Measurements from ENCODE around the gene TNFRSF19.

TNFRSF19 gene

DNA sequence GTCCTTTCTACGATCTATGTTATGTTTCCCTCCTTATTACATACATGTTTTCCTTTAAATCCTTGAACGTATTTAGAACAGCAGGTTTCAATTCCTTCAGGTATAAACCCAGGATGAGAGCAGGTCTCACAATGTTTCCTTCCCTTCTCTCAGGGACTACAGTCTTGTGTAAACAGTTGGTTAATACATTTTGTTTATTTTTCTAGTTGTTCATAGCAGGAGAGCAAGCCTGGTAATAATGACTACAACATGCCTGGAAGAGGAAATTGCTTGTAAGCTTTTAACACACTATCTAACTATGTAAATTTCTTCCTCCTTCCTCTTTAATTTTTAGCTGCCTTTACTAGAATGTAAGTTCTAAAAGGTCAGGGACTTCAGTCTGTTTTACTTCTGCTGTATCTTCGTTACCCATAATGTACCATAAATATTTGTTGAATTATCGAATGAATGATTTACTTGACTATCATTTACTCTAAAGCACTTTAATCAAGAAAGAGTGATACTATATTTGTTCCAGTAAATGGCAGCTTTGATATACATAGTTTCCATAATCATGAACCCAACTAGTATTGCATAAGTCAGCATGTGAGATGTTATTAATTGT lies 28.9 kb upstream of the TNFRSF19 start:
- Histone ChIP-seq H4K8ac (ENCODE audit: low read depth, low read length) (no peak overlapping the region), H3K4me1 (ENCODE audit: control insufficient read depth in 1 of 2, insufficient read depth in 2 of 2, low read length in 2 of 2) (no peaks in the 10 kb centered on the region), H4K91ac (ENCODE audit: low read depth, low read length) (no peak overlapping the region), H3K4me2 (ENCODE audit: low read length) (no peak overlapping the region), H3K27me3 (ENCODE audit: insufficient read depth, low read length) (no peaks in the 10 kb centered on the region), H3K18ac (ENCODE audit: low read length) (no peak overlapping the region), H4K12ac (ENCODE audit: low read depth, low read length) (no peak overlapping the region), H3K4me3 (ENCODE audit: low read depth, low read length) (no peak overlapping the region), H3K4ac (ENCODE audit: low read depth, low read length) (no peak overlapping the region), H3K79me1 (ENCODE audit: low read length) (no peaks in the 10 kb centered on the region), H2BK12ac (ENCODE audit: low read length) (no peak overlapping the region), H3K79me2 (ENCODE audit: control insufficient read depth, insufficient read depth, low read length, poor library complexity) (no peaks in the 10 kb centered on the region), H2AFZ (ENCODE audit: insufficient read depth, low read length, poor library complexity) (no peak overlapping the region), H3K14ac (ENCODE audit: low read length) (no peak overlapping the region), H2BK120ac (ENCODE audit: insufficient read depth, low read length, poor library complexity) (no peak overlapping the region), H3K27ac (ENCODE audit: low read depth, low read length) (no peak overlapping the region), H2AK5ac (ENCODE audit: low read length) (no peak overlapping the region), H3K23ac (ENCODE audit: low read length) (no peak overlapping the region), H3K36me3 (ENCODE audit: control insufficient read depth in 1 of 2, insufficient read depth in 2 of 2, low read length in 2 of 2) (no peaks in the 10 kb centered on the region), H2BK5ac (ENCODE audit: low read depth, low read length, poor library complexity) (no peak overlapping the region), H3K9me3 (ENCODE audit: insufficient read depth, low read depth, low read length) (no peaks in the 10 kb centered on the region), H3K9ac (ENCODE audit: low read length) (no peak overlapping the region)
- WGBS (ENCODE audit: extremely low coverage, insufficient coverage, insufficient read length) = no CpG with 5 or more reads among the region's 4 CpGs
- DNase-seq = no peak

- Histone ChIP-seq H3K79me2 (ENCODE audit: control insufficient read depth, insufficient read depth, low read length, poor library complexity) (no peaks in the 10 kb centered on the region), H3K79me1 (ENCODE audit: low read length) (peaks cover 5% of the 10 kb centered on the region), H3K27me3 (ENCODE audit: insufficient read depth, low read length) (no peaks in the 10 kb centered on the region), H3K4me1 (ENCODE audit: control insufficient read depth in 1 of 2, insufficient read depth in 2 of 2, low read length in 2 of 2) (peaks cover 0 to 4% of the 10 kb centered on the region in 2 experiments), H2BK5ac (ENCODE audit: low read depth, low read length, poor library complexity) (no peak overlapping the region), H3K18ac (ENCODE audit: low read length) (no peak overlapping the region), H2BK12ac (ENCODE audit: low read length) (no peak overlapping the region), H3K9ac (ENCODE audit: low read length) (no peak overlapping the region), H3K36me3 (ENCODE audit: control insufficient read depth in 1 of 2, insufficient read depth in 2 of 2, low read length in 2 of 2) (no peaks in the 10 kb centered on the region), H3K9me3 (ENCODE audit: insufficient read depth, low read depth, low read length) (no peaks in the 10 kb centered on the region), H4K91ac (ENCODE audit: low read depth, low read length) (peak overlapping the region; percentile 20), H3K14ac (ENCODE audit: low read length) (no peak overlapping the region), H2AFZ (ENCODE audit: insufficient read depth, low read length, poor library complexity) (no peak overlapping the region), H3K4ac (ENCODE audit: low read depth, low read length) (no peak overlapping the region), H2BK120ac (ENCODE audit: insufficient read depth, low read length, poor library complexity) (no peak overlapping the region), H2AK5ac (ENCODE audit: low read length) (no peak overlapping the region), H3K4me2 (ENCODE audit: low read length) (no peak overlapping the region), H4K12ac (ENCODE audit: low read depth, low read length) (no peak overlapping the region), H3K27ac (ENCODE audit: low read depth, low read length) (no peak overlapping the region), H4K8ac (ENCODE audit: low read depth, low read length) (no peak overlapping the region), H3K23ac (ENCODE audit: low read length) (no peak overlapping the region), H3K4me3 (ENCODE audit: low read depth, low read length) (no peak overlapping the region)
- no CpG with 5 or more reads among the region's 4 CpGs for WGBS (ENCODE audit: extremely low coverage, insufficient coverage, insufficient read length)
- DNase-seq = no peak
Observed at GRCh38 chr13:23544668-23545067, 25.5 kb upstream of the TNFRSF19 start.

- no CpG with 5 or more reads among the region's 31 CpGs for WGBS (ENCODE audit: extremely low coverage, insufficient coverage, insufficient read length)
- Histone ChIP-seq H3K27me3 (ENCODE audit: insufficient read depth, low read length) (no peaks in the 10 kb centered on the region), H2BK12ac (ENCODE audit: low read length) (peak overlapping the region; percentile 0), H3K4me1 (ENCODE audit: control insufficient read depth in 1 of 2, insufficient read depth in 2 of 2, low read length in 2 of 2) (peaks cover 6 to 10% of the 10 kb centered on the region in 2 experiments), H2AFZ (ENCODE audit: insufficient read depth, low read length, poor library complexity) (peak overlapping the region; percentile 61), H3K36me3 (ENCODE audit: control insufficient read depth in 1 of 2, insufficient read depth in 2 of 2, low read length in 2 of 2) (no peaks in the 10 kb centered on the region), H3K4ac (ENCODE audit: low read depth, low read length) (peak overlapping the region; percentile 11), H2BK120ac (ENCODE audit: insufficient read depth, low read length, poor library complexity) (peak overlapping the region; percentile 16), H3K4me3 (ENCODE audit: low read depth, low read length) (peak overlapping the region; percentile 62), H4K12ac (ENCODE audit: low read depth, low read length) (peak overlapping the region; percentile 63), H3K4me2 (ENCODE audit: low read length) (peak overlapping the region; percentile 69), H3K27ac (ENCODE audit: low read depth, low read length) (peak overlapping the region; percentile 1), H3K23ac (ENCODE audit: low read length) (no peak overlapping the region), H3K14ac (ENCODE audit: low read length) (peak overlapping the region; percentile 43), H2AK5ac (ENCODE audit: low read length) (no peak overlapping the region), H3K9me3 (ENCODE audit: insufficient read depth, low read depth, low read length) (no peaks in the 10 kb centered on the region), H3K18ac (ENCODE audit: low read length) (peak overlapping the region; percentile 2), H4K8ac (ENCODE audit: low read depth, low read length) (peak overlapping the region; percentile 43), H4K91ac (ENCODE audit: low read depth, low read length) (peak overlapping the region; percentile 53), H3K79me1 (ENCODE audit: low read length) (peaks cover 9% of the 10 kb centered on the region), H2BK5ac (ENCODE audit: low read depth, low read length, poor library complexity) (peak overlapping the region; percentile 67), H3K79me2 (ENCODE audit: control insufficient read depth, insufficient read depth, low read length, poor library complexity) (no peaks in the 10 kb centered on the region), H3K9ac (ENCODE audit: low read length) (no peak overlapping the region)
- no peak for DNase-seq
Observed at GRCh38 chr13:23547000-23547590, 23.1 kb upstream of the TNFRSF19 start.

DNA sequence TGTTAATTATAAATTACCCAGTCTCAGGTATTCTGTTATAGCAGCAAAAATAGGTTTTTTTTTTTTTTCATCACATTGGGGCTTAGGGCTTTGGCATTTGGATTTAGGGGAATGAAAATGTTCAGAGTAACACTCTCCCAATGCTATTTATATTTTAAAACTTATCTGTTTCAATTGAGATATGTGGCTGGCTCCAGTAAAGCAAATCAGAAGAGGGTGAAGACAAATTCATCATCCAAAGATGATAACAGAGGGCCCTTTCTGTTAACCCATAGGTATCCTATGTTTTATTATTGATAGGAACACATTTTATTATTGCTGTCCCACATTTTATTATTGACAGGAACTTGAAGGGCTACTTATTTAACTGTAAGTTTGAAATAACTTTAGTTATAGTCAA lies 20.5 kb upstream of the TNFRSF19 start:
- no peak overlapping the region for H4K91ac ChIP-seq (ENCODE audit: low read depth, low read length)
- no peak overlapping the region for H3K23ac ChIP-seq (ENCODE audit: low read length)
- no peak overlapping the region for H4K8ac ChIP-seq (ENCODE audit: low read depth, low read length)
- H2AFZ ChIP-seq (ENCODE audit: insufficient read depth, low read length, poor library complexity) = no peak overlapping the region
- H3K9ac ChIP-seq (ENCODE audit: low read length) = no peak overlapping the region
- H3K4ac ChIP-seq (ENCODE audit: low read depth, low read length) = no peak overlapping the region
- no peaks in the 10 kb centered on the region for H3K9me3 ChIP-seq (ENCODE audit: insufficient read depth, low read depth, low read length)
- no peak for DNase-seq
- no peaks in the 10 kb centered on the region for H3K36me3 ChIP-seq (ENCODE audit: control insufficient read depth in 1 of 2, insufficient read depth in 2 of 2, low read length in 2 of 2)
- no peak overlapping the region for H3K4me3 ChIP-seq (ENCODE audit: low read depth, low read length)
- H3K79me2 ChIP-seq (ENCODE audit: control insufficient read depth, insufficient read depth, low read length, poor library complexity) = no peaks in the 10 kb centered on the region
- no peak overlapping the region for H2BK5ac ChIP-seq (ENCODE audit: low read depth, low read length, poor library complexity)
- no peak overlapping the region for H2AK5ac ChIP-seq (ENCODE audit: low read length)
- H3K27ac ChIP-seq (ENCODE audit: low read depth, low read length) = no peak overlapping the region
- H3K27me3 ChIP-seq (ENCODE audit: insufficient read depth, low read length) = no peaks in the 10 kb centered on the region
- H4K12ac ChIP-seq (ENCODE audit: low read depth, low read length) = no peak overlapping the region
- H3K79me1 ChIP-seq (ENCODE audit: low read length) = peaks cover 15% of the 10 kb centered on the region
- no peak overlapping the region for H2BK120ac ChIP-seq (ENCODE audit: insufficient read depth, low read length, poor library complexity)
- H3K18ac ChIP-seq (ENCODE audit: low read length) = no peak overlapping the region
- H2BK12ac ChIP-seq (ENCODE audit: low read length) = no peak overlapping the region
- H3K4me1 ChIP-seq (ENCODE audit: control insufficient read depth in 1 of 2, insufficient read depth in 2 of 2, low read length in 2 of 2) = peaks cover 12 to 18% of the 10 kb centered on the region in 2 experiments
- H3K4me2 ChIP-seq (ENCODE audit: low read length) = no peak overlapping the region
- no peak overlapping the region for H3K14ac ChIP-seq (ENCODE audit: low read length)
